Choroid plexus epithelial cell (primary cell): Measurements from ENCODE around the gene BLMH.
"Not testable (repeated sequence)": the region's sequence is repeated elsewhere in the genome, so short reads cannot be mapped to it uniquely, and the experiment has no call there.

Experiments
- DNase-seq: peaks from one replicate; pipeline ENCODE4 v3.0.0-alpha.2; 2010; ENCODE audit warnings: low read depth
- H3K4me3 ChIP-seq: 2 replicates; pipeline ENCODE4 v1.5.1; 2011; ENCODE audit warnings: low read depth, mild to moderate bottlenecking, control low read depth, low read length, moderate library complexity
- CTCF ChIP-seq: conservative IDR thresholded peaks from 2 replicates; pipeline ENCODE4 v1.5.1; 2011; ENCODE audit warnings: low read depth, mild to moderate bottlenecking, control low read depth, inconsistent platforms, low read length, moderate library complexity

The BLMH gene

GRCh38 chr17:30232824-30233427 lies 58.8 kb downstream of the BLMH start:
- DNase-seq: no peak
- no peak overlapping the region for H3K4me3 ChIP-seq
- TF ChIP-seq CTCF: no peak

- no peak for DNase-seq
- TF ChIP-seq CTCF: no peak
- H3K4me3 ChIP-seq: no peak overlapping the region
These were observed 59.5 kb downstream of the BLMH start for GRCh38 chr17:30232015-30232823.

GRCh38 chr17:30230596-30231125 lies 61.1 kb downstream of the BLMH start:
- no peak for TF ChIP-seq CTCF
- no peak for DNase-seq
- no peak overlapping the region for H3K4me3 ChIP-seq

GRCh38 chr17:30230009-30230408 lies 61.7 kb downstream of the BLMH start:
- not testable (repeated sequence) for DNase-seq, H3K4me3 ChIP-seq

- no peak for TF ChIP-seq CTCF
- DNase-seq: no peak
- H3K4me3 ChIP-seq: no peak overlapping the region
These were observed 62.7 kb downstream of the BLMH start for GRCh38 chr17:30229012-30229411.

- H3K4me3 ChIP-seq: no peak overlapping the region
- DNase-seq: no peak
- no peak for TF ChIP-seq CTCF
These were observed 63.7 kb downstream of the BLMH start for GRCh38 chr17:30228011-30228410.

GRCh38 chr17:30226878-30227277 lies 64.9 kb downstream of the BLMH start:
- TF ChIP-seq CTCF: no peak
- no peak overlapping the region for H3K4me3 ChIP-seq
- DNase-seq: no peak
